Measurements from ENCODE around the gene FAAP100.

The FAAP100 gene

GRCh38 chr17:81516439-81516838, 35.7 kb downstream of the FAAP100 start:
- Histone ChIP-seq H3K27me3 (ENCODE audit: insufficient read depth, poor library complexity, severe bottlenecking) (peaks cover 7% of the 10 kb centered on the region), H3K4me3 (replicated peaks; ENCODE audit: insufficient read depth, low read length) (no peak overlapping the region), H3K27ac (replicated peaks) (no peak overlapping the region)
- TF ChIP-seq SPI1 (IDR thresholded peaks at IDR 0.05; ENCODE audit: borderline replicate concordance, low read depth): no peak
- no peak for TF ChIP-seq REST (IDR thresholded peaks at IDR 0.05; ENCODE audit: insufficient replicate concordance, low read depth)
- no peak for TF ChIP-seq POLR2AphosphoS5 (IDR thresholded peaks at IDR 0.05; ENCODE audit: low read depth)
- no peak for TF ChIP-seq GABPA (IDR thresholded peaks at IDR 0.05; ENCODE audit: low read depth)
- no peak for TF ChIP-seq CTCF (IDR thresholded peaks at IDR 0.05; ENCODE audit: insufficient read depth, low read length)
- no peak for DNase-seq (ENCODE audit: low read depth in 1 of 2, low spot score in 1 of 2)

- TF ChIP-seq GABPA (IDR thresholded peaks at IDR 0.05; ENCODE audit: low read depth): no peak
- no peak for TF ChIP-seq SPI1 (IDR thresholded peaks at IDR 0.05; ENCODE audit: borderline replicate concordance, low read depth)
- TF ChIP-seq REST (IDR thresholded peaks at IDR 0.05; ENCODE audit: insufficient replicate concordance, low read depth): no peak
- no peak for TF ChIP-seq POLR2AphosphoS5 (IDR thresholded peaks at IDR 0.05; ENCODE audit: low read depth)
- TF ChIP-seq CTCF (IDR thresholded peaks at IDR 0.05; ENCODE audit: insufficient read depth, low read length): no peak
- DNase-seq (ENCODE audit: low read depth in 1 of 2, low spot score in 1 of 2): no peak
- Histone ChIP-seq H3K4me3 (replicated peaks; ENCODE audit: insufficient read depth, low read length) (peak overlapping the region; percentile 75), H3K27me3 (ENCODE audit: insufficient read depth, poor library complexity, severe bottlenecking) (peaks cover 7% of the 10 kb centered on the region), H3K27ac (replicated peaks) (no peak overlapping the region; the same call in 1 of the 2 replicates)
Measured at GRCh38 chr17:81515530-81516041, 36.6 kb downstream of the FAAP100 start.

- peak; percentile 36; the same call in 1 of the 2 replicates for TF ChIP-seq POLR2AphosphoS5 (IDR thresholded peaks at IDR 0.05; ENCODE audit: low read depth)
- peak; percentile 50; the same call in 1 of the 2 replicates for TF ChIP-seq SPI1 (IDR thresholded peaks at IDR 0.05; ENCODE audit: borderline replicate concordance, low read depth)
- TF ChIP-seq REST (IDR thresholded peaks at IDR 0.05; ENCODE audit: insufficient replicate concordance, low read depth): no peak
- peak in 1 of 2 experiments; percentile 72 for DNase-seq (ENCODE audit: low read depth in 1 of 2, low spot score in 1 of 2)
- H3K4me3 ChIP-seq (replicated peaks; ENCODE audit: insufficient read depth, low read length): peak overlapping the region; percentile 75
- peaks cover 7% of the 10 kb centered on the region for H3K27me3 ChIP-seq (ENCODE audit: insufficient read depth, poor library complexity, severe bottlenecking)
- peak overlapping the region; percentile 61 for H3K27ac ChIP-seq (replicated peaks)
Measured at GRCh38 chr17:81514739-81515529, 37.2 kb downstream of the FAAP100 start.

All from HL-60 (cell line).